Stimulated activated CD4-positive, alpha-beta T cell treated with anti-CD3 and anti-CD28 coated beads, Interleukin-15, amount 100 ng/mL, for 24 hours (primary cell): Measurements from ENCODE around the gene NPR2.

Experiments
- DNase-seq: peaks from one replicate; pipeline ENCODE4 v3.0.0-alpha.2; 2020

NPR2 gene

GRCh38 chr9:35801328-35802128 is 10.1 kb downstream of the NPR2 start:
- no peak for DNase-seq

GRCh38 chr9:35806101-35806500 is 14.7 kb downstream of the NPR2 start:
- no peak for DNase-seq

- DNase-seq = no peak
Observed at GRCh38 chr9:35808433-35808832, 17.0 kb downstream of the NPR2 start.

DNA sequence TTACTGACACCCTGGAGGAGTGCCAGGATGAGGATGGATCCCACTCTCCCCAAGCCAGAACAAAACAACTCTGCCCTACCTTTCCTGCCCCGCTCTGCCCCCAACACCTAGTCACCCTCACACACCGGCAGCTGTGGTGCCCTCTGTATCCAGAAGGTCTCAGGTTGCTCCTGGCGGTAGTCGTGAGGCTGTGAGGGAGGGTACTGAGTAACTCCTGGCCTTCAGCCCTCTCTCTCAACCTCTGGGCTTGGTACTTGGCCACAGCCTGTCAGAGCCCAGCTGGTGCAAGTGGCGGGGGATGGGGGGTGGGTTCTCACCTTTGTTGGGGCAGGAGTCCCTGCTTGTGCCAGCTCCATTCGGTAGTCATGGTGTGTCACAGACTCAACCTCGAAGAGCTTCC is 18.7 kb downstream of the NPR2 start:
- no peak for DNase-seq

- no peak for DNase-seq
Observed at GRCh38 chr9:35811381-35812024, 20.1 kb downstream of the NPR2 start.

DNA sequence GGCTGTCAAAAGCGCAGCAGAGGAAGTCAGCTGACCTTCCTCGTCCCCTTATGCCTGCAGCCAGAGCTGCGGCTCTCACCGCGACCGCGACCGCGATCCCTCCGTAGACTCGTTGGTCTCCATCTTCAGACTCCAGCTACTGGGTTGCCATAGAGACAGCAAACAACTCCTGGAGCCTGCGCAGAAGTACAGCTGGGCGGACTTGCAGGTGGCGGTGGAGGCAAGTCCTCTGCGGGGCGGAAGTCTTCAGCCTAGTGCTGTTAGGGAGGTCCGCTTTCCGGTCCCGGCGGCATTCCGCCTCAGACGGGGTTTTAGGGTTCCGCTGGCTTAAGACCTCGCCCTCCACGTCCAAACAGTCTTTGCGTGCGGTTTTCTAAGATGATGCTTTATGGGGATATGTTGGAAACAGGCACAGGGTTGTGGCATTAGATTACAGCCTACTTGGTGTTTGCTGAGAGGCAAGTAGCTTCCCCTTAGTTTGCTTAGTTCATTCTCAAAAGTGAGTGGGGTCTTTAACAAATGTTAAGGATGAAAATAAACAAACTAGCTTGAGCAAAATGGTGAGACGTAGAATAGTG is 20.7 kb downstream of the NPR2 start, which contains the start of gene SPAG8:
Gene SPAG8 (minus strand): TSS at position 238 of the 578 bp plus-strand sequence. CDS start 115 bp downstream, at position 123.
- peak; percentile 95 for DNase-seq

- no peak for DNase-seq
Observed at GRCh38 chr9:35813434-35814105, 22.2 kb downstream of the NPR2 start.

DNA sequence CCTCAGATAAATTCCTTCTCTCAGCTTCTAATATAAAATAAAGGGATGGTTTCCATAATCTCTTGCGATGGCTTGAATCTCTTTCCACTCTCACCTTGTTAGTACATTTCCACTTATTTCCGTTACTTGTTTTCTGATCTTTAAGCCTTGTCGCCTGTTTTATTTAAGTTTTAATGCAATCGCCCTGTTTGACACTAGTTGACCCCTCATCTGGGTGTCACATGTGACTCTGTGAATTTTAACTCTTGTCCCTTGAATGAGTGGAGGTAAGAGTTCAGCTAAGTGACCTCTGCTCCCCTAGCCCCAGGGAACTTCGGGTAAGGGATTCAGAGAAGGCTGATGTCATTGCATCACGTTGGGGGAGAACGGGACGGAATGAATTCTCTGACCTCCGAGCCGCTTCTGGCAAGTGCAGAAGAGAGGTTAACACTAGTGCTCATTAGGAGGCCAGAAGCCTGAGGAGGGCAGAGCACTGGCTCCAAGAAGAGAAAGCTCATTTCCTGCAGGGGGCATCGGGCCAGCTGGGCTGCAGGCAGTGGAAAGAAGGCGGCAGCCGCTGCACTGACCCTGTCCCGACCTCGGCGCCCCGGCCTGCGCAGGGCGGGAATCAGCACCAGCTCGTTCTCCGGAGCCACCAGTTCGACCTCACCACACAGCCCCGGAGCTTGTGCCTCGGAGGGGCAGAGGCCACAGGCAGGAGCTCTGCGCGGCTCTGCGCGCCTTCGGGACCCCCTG is 22.9 kb downstream of the NPR2 start:
- DNase-seq = peak; percentile 50

- DNase-seq = peak; percentile 99
Observed at GRCh38 chr9:35814841-35815543, 23.6 kb downstream of the NPR2 start, which contains the start of gene HINT2. Gene HINT2, minus strand, starts transcription at chr9:35815042. Its CDS starts 63 bp downstream, at chr9:35814979.

DNA sequence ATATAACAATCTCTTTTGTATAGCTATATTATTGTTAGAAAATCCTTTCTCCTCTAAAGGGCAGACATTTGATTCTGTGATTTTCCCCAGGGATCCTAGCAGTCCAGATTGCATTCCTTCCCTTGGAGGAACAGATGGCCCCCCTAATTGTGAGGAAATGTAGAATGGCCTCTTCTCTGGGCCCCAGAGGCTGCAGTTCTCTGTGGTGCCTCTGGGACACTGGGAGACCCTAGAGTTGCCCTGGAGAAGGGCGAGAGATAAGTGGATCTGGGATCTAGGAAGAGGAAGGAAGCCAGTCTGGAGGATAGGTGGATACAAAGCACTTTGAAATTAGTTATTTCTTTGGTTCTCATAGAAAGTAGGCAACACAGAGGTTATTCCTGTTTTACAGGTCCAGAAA is 25.3 kb downstream of the NPR2 start:
- no peak for DNase-seq

DNA sequence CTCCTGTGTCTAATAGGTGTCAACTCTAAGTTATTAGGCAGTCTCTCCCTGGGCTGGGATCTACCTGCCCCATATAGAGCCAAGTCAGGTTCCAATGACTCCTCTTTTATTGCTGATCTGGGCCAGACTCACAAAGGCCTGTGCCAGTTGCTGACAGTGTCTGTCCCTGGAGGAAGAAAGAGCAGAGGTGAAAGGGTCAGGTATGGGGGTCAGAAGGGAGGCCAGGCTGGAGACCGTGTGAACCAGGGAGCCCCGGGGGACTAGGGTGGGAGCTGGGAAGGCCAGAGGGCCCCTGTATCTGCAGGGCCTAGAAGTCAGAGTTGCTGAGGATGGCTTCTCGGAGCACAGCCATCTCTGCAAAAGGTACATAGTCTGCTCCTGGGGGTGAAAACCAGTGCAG is 26.9 kb downstream of the NPR2 start:
- DNase-seq = no peak

GRCh38 chr9:35820076-35820475 is 28.7 kb downstream of the NPR2 start:
- DNase-seq = no peak

- no peak for DNase-seq
Observed at GRCh38 chr9:35822926-35823325, 31.5 kb downstream of the NPR2 start.

- peak; percentile 32 for DNase-seq
Observed at GRCh38 chr9:35826071-35826701, 34.8 kb downstream of the NPR2 start.

- no peak for DNase-seq
Observed at GRCh38 chr9:35827486-35827885, 36.1 kb downstream of the NPR2 start.

DNA sequence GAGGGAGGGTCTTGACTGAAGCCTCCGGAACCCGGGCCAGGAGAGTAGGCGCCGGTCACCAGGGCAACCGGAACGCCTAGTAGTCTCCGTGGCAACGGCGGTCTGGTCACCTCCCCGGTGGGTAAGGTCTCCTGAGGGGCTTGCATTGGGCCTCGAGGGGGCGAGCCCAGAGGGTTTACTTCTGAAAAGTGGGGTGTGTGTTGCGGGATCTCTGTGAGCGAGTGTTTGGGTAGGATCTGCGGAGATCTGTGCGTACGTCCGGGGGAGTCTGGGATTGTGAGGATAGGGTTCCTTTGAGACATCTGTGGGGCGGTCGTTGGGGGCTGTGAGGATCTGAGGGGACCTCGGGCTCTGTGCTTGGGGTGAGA is 37.3 kb downstream of the NPR2 start, which contains the start of gene FAM221B:
Gene FAM221B (minus strand): TSS at position 17 of the 368 bp plus-strand sequence. CDS start 2,571 bp downstream, outside the sequence.
- DNase-seq = peak; percentile 50

GRCh38 chr9:35829084-35829763 is 37.8 kb downstream of the NPR2 start, which contains the start of gene TMEM8B:
Gene TMEM8B, plus strand, starts transcription at chr9:35829228. Its CDS starts 220 bp downstream, at chr9:35829448.
- peak; percentile 99 for DNase-seq

DNA sequence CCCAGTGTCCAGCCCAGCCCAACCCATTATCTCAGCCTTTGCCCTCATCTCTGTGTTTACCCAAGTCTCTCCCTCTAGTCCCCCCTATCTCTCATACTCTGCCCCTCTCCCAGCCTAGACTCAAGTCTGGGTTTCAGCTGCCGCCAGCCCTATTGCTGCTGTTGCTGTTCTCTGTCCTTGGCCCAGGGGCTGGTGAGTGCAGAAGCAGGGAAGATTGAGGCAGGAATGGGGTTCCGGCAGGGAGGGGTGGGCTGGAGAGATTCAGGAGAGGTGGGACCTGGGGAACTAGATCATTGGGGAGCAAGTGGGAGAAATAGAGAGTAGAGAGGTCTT is 38.3 kb downstream of the NPR2 start:
- DNase-seq = no peak

DNA sequence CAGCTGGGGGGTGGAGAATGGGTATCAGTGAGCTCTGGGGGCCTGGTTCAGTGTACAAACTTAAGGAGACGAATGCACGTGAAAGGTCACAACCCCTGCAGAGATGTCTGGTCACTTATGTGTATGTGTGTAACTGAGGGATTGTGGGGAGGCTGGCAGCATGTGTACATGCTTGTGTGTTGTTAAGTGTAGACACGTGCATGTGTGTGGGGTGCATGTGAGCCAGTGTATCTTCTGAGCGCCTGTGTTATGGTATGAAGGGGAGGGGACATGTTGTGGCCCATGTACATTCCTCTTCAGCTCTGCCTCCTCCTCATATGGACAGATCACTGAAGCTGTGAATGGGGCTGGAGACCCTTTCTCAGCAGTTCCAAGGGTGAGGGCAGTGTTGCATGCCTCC is 39.6 kb downstream of the NPR2 start:
- DNase-seq = no peak

DNA sequence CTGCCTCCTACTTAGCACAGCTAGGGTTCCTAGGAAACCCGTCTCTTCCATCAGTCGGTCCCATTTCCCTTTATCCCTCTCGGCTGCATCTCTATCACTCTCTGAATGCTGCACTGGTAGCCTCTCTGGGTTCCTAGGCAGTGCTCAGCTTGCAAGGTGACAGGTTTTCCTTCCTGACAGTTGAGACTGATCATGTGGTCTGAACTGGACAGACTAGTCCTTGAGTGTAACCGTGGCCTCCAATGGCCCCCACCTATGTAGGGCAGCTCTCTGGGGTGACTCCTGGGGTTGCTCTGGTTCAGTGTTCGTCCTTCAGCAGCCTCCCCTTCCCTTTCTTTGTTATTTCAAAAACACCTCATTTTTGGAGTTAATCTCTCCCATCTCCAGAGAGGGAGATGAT is 41.4 kb downstream of the NPR2 start:
- no peak for DNase-seq
